HG02840 (cell line): Measurements from ENCODE around the gene ITGB8.

Source experiments
- ATAC-seq: cut with Tn5 transposase; IDR thresholded peaks from one replicate; pipeline ENCODE4 v1.9.1; 2021; ENCODE audit warnings: mild to moderate bottlenecking, moderate library complexity, moderate number of reproducible peaks; ENCODE audit not compliant: unreplicated experiment, low FRiP score

The ITGB8 gene

DNA sequence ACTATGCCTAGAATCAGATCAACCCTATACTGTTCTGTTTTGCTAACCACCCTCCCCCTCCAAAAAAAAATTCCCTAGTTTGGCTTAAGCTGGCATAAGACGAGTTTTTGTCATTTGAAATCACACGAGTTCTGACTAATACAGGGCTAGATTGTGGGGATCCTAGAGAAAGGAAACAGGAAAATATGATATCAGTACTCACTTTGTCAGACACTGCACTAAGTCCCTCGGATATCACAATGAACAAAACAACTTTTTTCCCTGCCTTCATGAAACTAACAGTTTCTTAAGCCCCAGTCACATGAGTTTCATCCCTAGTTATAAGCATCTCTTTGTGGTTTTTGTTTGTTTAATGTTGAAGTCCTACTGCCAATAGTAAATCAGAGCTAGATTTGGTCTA, 118.5 kb downstream of the ITGB8 start:
- no peak for ATAC-seq

DNA sequence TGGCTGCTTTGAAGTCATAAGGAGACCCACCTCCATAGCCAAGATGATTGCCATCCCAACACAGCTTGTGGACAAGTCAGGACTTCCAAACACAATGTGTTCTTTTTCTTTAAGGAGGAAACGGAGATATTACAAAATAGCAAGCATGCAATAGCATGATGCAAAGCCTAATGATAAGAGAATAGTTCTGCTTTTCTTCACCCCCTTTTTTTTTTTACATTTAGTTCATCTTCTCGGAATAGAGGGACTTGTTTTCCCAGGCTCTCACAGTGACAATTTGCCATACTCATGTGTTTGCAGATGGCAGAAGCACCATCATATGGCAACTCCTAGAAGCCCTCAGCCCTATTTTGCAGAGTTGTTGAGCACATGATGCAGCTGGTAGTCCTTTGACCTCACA, 119.8 kb downstream of the ITGB8 start:
- no peak for ATAC-seq

DNA sequence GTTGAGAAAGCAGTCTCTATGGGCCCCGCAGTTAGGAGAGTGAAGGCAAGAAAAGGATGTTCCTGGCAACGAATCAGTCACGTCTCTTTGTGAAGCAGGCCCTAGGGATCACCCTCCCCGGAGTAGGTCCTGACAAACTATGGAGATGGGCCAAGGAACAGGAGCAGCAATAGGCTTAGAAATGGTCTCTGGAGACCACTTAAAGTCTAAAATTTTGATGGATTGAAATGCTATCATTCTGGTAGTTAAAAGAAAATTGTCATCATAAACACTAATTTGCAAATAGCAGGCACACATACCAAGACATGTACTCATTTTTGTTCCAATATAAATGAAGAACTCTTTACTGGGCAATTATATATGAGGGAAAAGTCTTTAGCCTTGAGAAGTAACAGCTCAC, 123.5 kb downstream of the ITGB8 start:
- ATAC-seq = no peak

DNA sequence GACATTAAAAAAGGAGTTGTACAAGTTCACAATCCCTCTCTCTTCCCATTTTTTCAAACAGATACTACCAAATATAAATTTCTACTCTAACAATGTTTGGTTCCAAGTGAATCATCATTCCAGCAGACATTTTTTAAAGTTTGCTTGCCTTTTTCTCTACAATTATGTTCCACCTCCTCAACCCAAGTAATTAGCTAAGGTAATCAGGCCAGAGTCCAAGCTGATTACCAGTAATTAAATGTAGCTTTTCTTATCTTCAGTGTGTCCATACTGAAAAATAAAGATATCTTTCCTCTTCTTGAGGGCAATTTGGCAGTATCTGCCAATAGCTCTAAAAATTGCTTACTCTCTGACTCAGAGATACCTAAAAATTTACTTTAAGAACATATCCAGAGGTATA, 126.0 kb downstream of the ITGB8 start:
- no peak for ATAC-seq

DNA sequence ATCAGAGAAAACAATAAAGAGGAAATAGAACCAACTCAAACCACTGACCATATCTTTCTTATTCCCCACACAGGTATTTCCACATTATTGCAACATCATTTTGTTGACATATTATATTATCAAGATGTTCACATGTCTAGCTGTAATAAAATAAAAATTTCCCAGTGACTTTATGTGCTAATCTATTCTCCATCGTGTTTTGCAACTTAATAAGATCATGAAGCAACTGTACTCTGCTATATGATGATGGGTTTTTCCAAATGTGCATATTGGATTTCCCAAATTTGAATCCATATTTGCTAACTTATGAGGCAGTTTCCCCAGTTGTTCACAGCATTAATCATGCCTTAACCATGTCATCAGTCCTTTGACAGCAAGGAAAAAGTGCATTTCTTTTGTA, 127.8 kb downstream of the ITGB8 start:
- no peak for ATAC-seq

DNA sequence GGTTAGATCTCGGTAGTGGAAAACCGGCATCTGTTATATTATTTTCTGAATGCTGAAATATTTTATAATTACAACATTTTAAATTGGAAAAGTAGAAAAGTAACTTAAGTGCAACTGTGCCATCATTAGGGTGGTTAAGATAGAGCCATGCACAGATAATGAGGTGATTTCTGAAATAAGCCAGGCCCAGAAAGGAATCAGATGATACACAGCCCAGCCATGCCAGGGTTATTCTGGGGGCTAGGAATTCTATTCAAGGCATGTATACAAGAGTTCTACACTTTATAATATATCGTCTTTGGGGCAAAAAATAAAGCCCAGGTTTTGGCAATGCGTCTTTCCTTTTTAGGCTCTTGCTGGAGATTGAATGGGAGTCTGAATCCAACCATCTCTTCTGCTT, 128.7 kb downstream of the ITGB8 start:
- no peak for ATAC-seq

DNA sequence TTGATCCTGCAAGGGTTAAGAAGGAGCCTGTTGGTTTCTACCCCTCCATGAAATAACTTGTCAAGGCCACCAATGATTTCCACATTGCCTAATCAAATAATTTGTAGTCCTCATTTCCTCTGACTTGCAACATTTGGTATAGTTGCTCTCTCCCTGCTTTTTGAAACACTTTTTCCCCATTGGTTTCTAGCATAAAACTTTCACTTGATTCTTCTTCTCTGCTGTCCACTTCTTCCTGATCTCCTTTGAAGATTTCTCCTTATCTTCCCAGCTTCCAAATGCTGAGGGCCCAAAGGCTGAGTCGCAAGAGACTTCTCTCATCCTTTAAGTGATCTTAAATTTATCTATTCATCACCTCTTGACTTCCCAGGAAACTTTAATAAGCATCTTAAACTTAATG, 134.2 kb downstream of the ITGB8 start:
- no peak for ATAC-seq
